RWPE1 (cell line): ENCODE results near the gene TTLL1.
A peak's percentile ranks its signal among the peaks of the same experiment; 100 is the strongest.

Source experiments
- CTCF ChIA-PET: fragments of 350-600 bp; sonication (Branson Sonifier 250); formaldehyde crosslinking; extraction: SDS; loops from one replicate; lab custom pipeline; 2021; lab: Yijun Ruan, JAX
- POLR2A ChIA-PET: fragments of 400-600 bp; formaldehyde crosslinking; extraction: SDS; loops from one replicate; lab custom pipeline; 2020; ENCODE audit warnings: antibody characterized with exemption; ENCODE audit not compliant: low non-redundant PET; lab: Yijun Ruan, JAX
- DNase-seq: peaks from one replicate; pipeline ENCODE4 v3.0.0; 2012; ENCODE audit warnings: low spot score
- H3K27ac ChIP-seq: fragments of 450-650 bp; 2 replicates; pipeline ENCODE4 v1.5.1; 2017
- CTCF ChIP-seq: fragments of 450-650 bp; conservative IDR thresholded peaks from 2 replicates; pipeline ENCODE4 v1.5.1; 2017; ENCODE audit warnings: low read depth, mild to moderate bottlenecking

Gene TTLL1

DNA sequence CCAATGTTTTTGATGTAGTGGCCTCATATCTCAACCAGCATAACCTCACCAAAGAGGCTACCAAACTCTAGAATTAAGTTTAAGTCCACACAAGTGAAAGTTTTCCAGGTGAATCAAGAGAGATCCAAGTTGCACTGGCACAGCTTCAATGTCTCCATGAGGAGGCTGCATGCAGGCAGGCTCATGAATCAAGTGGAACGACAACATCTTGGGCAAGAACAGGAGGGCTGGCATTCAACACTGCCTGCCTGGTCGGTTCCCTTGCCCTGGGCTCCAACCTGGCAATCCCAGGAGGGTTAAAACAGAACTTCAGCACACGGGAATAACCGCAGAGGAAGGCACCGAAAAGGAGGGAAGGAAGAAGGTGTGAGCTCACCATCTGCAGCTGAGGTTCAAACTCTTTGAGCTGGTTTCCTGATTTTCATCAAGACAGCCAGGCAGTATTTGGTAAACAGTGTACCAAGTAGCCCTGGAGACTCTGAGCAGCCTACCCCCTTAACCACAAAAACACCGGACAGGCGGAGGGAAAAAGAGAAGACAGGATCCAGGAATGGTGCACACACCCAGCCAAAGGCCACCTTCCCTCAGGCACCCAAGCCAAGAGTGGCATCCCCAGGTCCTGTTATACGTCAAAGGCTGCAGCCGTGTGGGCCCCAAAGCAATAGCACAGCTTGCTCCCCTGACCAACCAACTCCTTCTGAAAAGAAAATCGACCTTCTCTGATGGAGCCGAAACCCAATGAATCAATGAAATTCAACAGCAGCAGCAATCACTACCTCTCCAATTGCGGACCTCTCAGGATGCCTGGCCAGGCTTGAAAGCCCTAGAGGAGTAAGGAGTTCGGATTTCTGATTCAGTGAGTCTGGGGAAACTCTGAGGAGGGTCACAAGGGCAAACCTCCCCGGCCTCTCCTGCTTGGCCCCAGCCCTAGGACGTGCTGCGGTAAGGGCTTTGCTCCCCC is 75.6 kb downstream of the TTLL1 start:
- peak overlapping the region; percentile 73 for H3K27ac ChIP-seq
- ChIA-PET POLR2A (interaction anchor here (1.1 kb wide), 1 partner anchor 13 kb away, joined by 4 read pairs; no protein-coding TSS in a partner anchor), CTCF (no interaction called here)
- no peak for TF ChIP-seq CTCF
- no peak for DNase-seq

DNA sequence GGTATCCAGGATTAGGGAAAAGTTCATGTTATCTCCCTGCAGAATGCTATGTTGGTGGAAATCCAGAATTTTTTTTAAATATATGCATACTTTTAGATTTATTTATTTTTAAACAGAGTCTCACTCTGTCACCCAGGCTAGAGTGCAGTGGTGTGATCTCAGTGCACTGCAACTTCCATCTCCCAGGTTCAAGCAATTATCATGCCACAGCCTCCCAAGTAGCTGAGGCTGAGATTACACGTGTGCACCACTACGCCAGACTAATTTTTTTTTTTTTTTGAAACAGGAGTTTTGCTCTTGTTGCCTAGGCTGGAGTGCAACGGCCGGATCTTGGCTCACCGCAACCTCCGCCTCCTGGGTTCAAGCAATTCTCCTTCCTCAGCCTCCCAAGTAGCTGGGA is 76.8 kb downstream of the TTLL1 start:
- ChIA-PET CTCF (interaction anchor here (0.6 kb wide), 1 partner anchor 48 kb away, joined by 3 read pairs; no protein-coding TSS in a partner anchor), POLR2A (no interaction called here)
- TF ChIP-seq CTCF = no peak
- no peak overlapping the region for H3K27ac ChIP-seq
- DNase-seq = no peak

GRCh38 chr22:43011079-43011478 is 78.1 kb downstream of the TTLL1 start:
- POLR2A ChIA-PET = no interaction called here
- DNase-seq = no peak
- no peak for TF ChIP-seq CTCF
- no peak overlapping the region; the same call in 1 of the 2 replicates for H3K27ac ChIP-seq
- CTCF ChIA-PET = interaction anchor here (0.6 kb wide), 1 partner anchor 191 kb away, joined by 3 read pairs; no protein-coding TSS in a partner anchor

DNA sequence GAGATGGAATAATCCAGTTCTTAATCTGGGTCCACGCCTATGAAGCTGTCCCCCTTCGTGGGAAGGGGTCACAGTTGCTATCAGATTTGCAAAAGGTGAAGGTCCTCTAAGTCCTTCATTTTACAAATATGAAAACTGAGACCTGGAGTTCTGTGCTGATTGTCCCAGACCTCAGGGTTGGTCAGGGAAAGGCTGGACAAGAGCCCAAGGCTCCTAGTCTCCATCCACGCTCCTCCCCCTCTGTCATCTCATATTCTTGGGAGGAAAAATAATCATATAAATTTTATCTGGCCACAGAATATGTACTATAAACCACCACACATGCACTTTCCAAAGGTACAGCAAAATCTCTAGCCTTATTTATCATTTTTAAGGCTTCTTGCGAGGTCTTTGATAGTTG is 79.7 kb downstream of the TTLL1 start:
- no peak overlapping the region for H3K27ac ChIP-seq
- no peak for DNase-seq
- POLR2A ChIA-PET = no interaction called here
- CTCF ChIA-PET = interaction anchor here (0.7 to 1.4 kb wide), 2 partner anchors 19 to 25 kb away, joined by 3 read pairs; no protein-coding TSS in a partner anchor
- TF ChIP-seq CTCF = no peak

DNA sequence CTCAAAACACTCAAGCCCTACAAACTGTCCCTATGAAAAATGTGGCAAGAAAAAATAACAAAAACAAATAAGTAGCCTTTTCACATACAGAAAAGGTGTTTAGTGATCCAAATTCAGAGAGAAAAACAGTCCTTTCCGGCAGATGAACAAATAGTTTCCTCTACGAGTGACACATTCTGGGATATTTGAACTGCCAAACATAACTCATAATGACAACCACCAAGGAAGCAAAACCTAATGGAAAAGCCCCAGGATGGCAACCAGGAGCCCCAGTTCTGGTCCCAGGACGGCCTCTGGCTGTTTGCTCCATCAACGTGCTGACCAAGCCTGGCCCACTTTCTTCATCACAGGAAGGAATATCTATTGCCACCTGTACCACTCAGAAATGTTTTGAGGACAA is 80.3 kb downstream of the TTLL1 start:
- H3K27ac ChIP-seq = no peak overlapping the region
- POLR2A ChIA-PET = no interaction called here
- no peak for DNase-seq
- TF ChIP-seq CTCF = no peak
- CTCF ChIA-PET = interaction anchor here (0.5 to 1.4 kb wide), 2 partner anchors 19 to 167 kb away, joined by 3 to 4 read pairs; no protein-coding TSS in a partner anchor

DNA sequence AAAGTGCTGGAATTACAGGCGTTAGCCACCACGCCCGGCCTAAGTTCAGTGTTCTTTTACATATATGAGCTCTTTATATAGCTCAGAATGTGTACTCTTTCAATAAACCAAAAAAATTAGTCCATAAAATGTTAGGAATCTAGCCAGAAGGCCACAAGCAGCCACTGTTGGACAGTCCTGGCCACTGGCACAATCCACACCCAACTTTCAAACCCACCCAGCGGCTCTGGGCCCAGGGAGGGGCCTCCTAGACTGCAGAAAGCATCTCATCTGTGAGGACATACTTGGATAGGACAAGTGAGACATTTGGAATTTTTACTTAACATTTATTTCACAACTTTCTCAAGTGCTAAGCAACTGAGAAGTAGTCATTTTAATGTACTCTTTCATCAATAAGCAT is 80.7 kb downstream of the TTLL1 start:
- TF ChIP-seq CTCF = no peak
- POLR2A ChIA-PET = no interaction called here
- DNase-seq = no peak
- H3K27ac ChIP-seq = peak overlapping the region; percentile 35
- CTCF ChIA-PET = interaction anchor here (0.5 to 1.4 kb wide), 2 partner anchors 18 to 167 kb away, joined by 3 to 4 read pairs; no protein-coding TSS in a partner anchor
